GM21576 (cell line): ENCODE results near the gene SPAG8.

Experiments
- ATAC-seq: cut with Tn5 transposase; IDR thresholded peaks from one replicate; pipeline ENCODE4 v1.9.1; 2021; ENCODE audit warnings: mild to moderate bottlenecking, moderate library complexity; ENCODE audit not compliant: unreplicated experiment

Gene SPAG8

DNA sequence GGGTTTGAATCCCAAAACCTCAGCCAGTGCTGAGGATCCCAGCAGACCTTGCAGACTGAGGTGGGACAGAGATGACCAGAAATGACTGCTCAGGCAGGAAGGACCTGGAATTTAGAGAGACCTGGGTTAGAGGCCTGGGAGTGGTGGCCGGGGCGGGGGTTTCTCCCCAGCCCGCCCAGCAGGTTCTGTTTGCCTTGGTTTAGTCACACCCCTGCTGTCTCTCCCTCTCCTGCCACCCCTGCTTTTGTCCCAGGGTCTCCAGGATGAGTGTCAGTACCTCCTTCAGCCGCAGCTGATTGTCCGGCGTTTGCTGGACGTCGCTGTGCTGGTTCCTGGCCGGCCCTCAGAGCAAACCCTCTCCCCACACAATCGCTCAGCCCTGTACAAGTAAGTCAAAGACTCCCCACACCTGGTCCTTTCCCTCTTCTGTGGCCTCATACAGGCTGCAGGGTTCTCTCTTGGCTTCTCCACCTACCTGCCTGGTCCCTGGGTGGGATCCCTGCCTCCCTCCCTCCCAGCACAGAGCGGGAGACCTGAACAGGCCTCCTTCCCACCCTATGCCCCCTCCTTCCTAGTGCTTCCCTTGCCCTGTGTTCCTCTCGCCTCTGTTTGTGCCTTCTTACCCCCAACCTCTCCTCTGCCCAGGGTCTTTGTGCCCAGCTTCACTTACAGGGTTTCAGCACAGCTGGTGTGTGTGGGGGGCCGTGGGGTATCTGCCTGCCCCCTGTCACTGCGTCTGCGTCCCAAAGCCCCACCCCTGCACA lies 29.0 kb upstream of the SPAG8 start:
- no peak for ATAC-seq

- no peak for ATAC-seq
Observed at GRCh38 chr9:35839926-35840325, 27.9 kb upstream of the SPAG8 start.

DNA sequence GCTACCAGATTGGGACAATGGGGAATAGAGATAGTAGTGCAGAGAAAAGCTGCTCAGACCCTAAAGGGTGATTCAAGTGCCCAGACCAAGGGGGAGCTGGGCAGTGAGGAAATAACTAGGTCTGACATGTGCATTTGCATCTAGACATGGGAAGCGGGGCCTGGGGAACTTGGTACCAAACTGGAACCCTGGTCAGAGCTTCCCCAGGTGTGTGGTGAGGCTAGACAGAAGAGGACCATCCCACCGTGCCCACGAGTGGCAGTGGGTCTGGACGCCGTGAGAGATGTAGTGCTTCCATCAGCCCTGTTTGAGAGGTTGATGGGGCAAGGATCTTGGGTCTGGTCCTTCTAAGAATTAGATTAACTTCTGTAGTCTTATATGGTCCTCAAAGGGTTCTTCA lies 24.5 kb upstream of the SPAG8 start:
- ATAC-seq = no peak

DNA sequence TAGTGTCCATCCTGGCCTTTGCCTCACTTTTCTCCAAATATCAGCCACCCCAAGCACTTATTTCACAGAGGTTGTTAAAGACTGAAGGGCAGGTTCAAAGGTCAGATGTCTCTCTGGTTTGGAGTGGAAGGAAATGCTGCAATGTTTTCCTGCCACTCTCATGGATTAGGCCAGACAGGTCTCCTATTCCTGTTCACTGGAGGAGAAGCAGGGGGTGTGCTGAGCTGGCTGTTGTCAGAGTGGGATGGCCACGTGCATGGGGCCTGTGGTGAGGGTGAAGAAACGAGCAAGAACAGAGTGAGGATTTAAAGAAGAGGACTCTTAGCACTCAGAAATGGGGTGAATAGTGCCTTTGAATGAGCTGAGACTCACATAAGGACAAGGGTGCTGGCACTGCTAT lies 23.7 kb upstream of the SPAG8 start:
- no peak for ATAC-seq

- ATAC-seq = no peak
Observed at GRCh38 chr9:35835216-35835632, 23.2 kb upstream of the SPAG8 start.

DNA sequence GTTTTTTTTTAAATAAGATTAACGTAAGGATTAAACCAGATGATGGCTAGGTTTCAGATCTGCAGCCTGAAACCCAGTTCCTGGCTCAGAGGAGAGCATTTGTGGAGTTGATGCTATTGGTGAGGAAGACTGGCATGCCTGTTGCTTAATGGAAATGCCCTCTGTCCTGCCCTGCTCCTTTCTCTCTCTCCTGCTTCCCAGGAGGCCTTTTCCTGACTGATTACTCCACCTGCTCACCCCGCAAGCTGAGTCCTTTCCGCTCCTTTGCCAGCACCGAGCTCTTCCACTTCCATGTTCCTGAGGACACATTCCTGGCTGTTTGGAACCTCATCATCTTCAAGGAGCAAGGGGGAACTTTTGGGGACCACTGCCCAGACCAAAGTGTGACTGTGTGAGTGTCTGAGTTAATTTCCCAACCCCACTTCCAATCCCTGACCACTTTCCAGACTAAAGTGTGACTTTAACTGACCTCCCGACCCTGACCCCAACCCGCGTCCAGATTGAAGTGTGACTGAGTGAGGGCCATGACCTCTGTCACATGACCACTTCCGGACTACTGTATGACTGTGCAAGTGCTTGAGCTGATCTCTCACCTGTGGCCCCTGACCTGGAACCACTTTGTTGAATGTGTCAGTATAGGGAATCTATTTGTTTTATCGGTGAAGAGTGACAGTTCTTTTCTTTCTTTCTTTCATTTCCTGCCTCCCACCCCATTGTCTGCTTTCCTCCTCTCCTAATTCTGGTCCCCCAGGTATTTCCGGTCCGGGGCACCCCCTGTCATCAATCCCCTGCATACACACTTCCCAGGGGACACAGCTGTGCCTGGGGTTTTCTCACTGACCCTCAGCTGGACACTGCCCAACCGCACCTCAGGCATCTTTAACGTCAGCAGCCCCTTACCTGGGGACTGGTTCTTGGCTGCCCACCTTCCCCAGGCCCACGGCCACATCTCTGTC lies 22.5 kb upstream of the SPAG8 start:
- no peak for ATAC-seq

DNA sequence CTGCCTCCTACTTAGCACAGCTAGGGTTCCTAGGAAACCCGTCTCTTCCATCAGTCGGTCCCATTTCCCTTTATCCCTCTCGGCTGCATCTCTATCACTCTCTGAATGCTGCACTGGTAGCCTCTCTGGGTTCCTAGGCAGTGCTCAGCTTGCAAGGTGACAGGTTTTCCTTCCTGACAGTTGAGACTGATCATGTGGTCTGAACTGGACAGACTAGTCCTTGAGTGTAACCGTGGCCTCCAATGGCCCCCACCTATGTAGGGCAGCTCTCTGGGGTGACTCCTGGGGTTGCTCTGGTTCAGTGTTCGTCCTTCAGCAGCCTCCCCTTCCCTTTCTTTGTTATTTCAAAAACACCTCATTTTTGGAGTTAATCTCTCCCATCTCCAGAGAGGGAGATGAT lies 20.8 kb upstream of the SPAG8 start:
- ATAC-seq = no peak

DNA sequence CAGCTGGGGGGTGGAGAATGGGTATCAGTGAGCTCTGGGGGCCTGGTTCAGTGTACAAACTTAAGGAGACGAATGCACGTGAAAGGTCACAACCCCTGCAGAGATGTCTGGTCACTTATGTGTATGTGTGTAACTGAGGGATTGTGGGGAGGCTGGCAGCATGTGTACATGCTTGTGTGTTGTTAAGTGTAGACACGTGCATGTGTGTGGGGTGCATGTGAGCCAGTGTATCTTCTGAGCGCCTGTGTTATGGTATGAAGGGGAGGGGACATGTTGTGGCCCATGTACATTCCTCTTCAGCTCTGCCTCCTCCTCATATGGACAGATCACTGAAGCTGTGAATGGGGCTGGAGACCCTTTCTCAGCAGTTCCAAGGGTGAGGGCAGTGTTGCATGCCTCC lies 19.0 kb upstream of the SPAG8 start:
- ATAC-seq = no peak

DNA sequence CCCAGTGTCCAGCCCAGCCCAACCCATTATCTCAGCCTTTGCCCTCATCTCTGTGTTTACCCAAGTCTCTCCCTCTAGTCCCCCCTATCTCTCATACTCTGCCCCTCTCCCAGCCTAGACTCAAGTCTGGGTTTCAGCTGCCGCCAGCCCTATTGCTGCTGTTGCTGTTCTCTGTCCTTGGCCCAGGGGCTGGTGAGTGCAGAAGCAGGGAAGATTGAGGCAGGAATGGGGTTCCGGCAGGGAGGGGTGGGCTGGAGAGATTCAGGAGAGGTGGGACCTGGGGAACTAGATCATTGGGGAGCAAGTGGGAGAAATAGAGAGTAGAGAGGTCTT lies 17.7 kb upstream of the SPAG8 start:
- no peak for ATAC-seq

DNA sequence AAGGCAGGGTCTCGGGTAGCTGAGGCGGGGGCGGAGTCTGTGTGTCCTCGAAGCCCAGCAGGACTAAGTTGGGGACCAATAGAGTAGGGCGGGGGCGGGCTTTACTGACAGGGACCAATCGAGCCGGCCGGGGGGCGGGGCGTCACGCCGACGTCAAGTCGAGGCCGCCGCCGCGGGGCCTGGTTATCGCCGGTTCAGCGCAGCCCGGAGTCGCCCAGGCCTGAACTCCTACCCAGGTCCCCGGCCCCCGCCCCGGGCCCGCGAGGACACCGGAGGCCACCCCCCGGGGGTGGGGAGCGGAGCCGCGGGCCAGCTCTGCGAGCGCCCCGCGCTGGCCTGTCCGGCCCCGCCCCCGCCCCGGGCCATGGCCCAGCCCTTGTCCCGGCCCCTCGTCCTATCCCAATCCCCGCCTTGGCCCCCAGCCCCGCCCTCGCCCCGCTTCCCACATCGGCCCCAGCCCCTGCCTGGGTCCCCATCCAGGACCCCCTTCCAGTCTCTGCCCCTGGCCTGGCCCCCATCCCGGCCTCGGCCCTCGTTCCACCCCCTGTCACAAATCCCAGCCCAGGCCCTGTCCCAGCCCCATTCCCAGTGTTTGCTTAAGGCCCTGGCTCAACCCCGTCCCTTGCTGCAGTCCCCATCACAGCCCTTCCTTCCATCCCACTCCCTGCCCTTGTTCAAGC lies 17.2 kb upstream of the SPAG8 start, which contains the start of gene TMEM8B:
Gene TMEM8B (plus strand): TSS at position 145 of the 680 bp plus-strand sequence. CDS start 220 bp downstream, at position 365.
- peak; percentile 77 for ATAC-seq

GRCh38 chr9:35828716-35829083 lies 16.6 kb upstream of the SPAG8 start, which contains the start of gene FAM221B:
Gene FAM221B, minus strand, starts transcription at chr9:35828732. Its CDS starts 2,571 bp downstream, at chr9:35826161.
- no peak for ATAC-seq

GRCh38 chr9:35827486-35827885 lies 15.4 kb upstream of the SPAG8 start:
- ATAC-seq = no peak

DNA sequence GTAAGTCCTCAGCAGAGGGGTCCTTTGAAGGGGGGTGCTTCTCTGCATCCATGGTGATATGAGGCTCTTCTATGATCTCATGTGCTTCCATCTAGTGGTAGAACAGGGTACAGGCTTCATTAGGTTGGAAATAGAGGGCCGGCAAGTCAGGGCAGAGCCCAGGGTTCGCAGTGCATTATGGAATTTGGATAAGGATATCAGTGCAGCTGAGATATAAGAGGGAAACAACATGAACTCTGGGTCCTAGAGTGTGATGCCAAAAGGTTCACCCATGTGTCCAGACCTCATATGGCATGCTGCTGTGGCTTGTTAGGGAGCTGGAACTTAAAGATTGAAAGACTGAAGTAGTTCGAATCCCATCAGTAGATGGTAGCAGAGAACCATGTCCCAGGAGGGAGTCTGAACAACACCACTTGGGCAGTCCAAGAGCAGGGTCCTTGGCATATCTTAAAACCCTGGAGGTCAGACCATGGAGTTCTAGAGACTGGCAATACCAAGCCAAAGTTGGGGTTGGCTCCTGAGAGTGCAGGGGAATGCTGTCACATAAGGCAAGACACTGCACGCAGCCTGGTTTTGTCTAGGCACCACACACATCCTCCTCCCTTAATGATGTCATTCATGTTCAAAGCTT lies 14.1 kb upstream of the SPAG8 start:
- ATAC-seq = peak; percentile 43

DNA sequence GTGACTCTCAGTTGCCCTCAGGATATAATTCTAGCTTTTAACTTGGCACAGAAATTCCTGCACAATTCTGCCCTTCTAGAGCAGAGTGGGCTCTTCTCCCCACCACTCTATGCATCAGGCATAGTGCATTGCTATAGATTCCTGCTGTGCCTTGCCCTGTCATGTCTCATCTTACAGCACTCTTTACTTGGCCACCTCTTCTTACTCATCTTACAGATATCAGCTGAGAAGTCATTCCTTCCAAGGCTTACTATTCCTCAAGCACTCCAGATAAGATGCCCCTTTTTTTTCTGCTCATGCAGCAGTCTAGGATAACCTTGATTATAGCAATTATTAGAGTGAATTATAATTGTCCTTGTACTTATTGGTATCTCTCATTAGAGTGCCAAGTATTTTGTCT lies 10.9 kb upstream of the SPAG8 start:
- ATAC-seq = no peak

- ATAC-seq = no peak
Observed at GRCh38 chr9:35820076-35820475, 8.0 kb upstream of the SPAG8 start.

- ATAC-seq = no peak
Observed at GRCh38 chr9:35818341-35818740, 6.3 kb upstream of the SPAG8 start.

GRCh38 chr9:35816708-35817107 lies 4.6 kb upstream of the SPAG8 start:
- ATAC-seq = no peak

- peak; percentile 71 for ATAC-seq
Observed at GRCh38 chr9:35814841-35815543, 2.9 kb upstream of the SPAG8 start, which contains the start of gene HINT2. Gene HINT2, minus strand, starts transcription at chr9:35815042. Its CDS starts 63 bp downstream, at chr9:35814979.

- peak; percentile 23 for ATAC-seq
Observed at GRCh38 chr9:35814106-35814840, 2.2 kb upstream of the SPAG8 start.
